ENCODE results near the gene ANXA3. TPM values are rescaled to one million over a fixed set of nuclear protein-coding genes. Genes with fewer than 3 reads are reported as not detected.

The ANXA3 gene
- total RNA-seq, 1 donor from 2014 or later, result 68.7 TPM

GRCh38 chr4:78616046-78616498, 64.5 kb downstream of the ANXA3 start:
- TF ChIP-seq EZH2 (IDR thresholded peaks at IDR 0.05; ENCODE audit: insufficient read depth, low read length), result no peak
- no peak for TF ChIP-seq CTCF (IDR thresholded peaks at IDR 0.05; ENCODE audit: insufficient read depth, low read depth, low read length)

GRCh38 chr4:78618436-78618835, 66.9 kb downstream of the ANXA3 start:
- H4K20me1 ChIP-seq (ENCODE audit: insufficient read depth, low read length), result no peaks in the 10 kb centered on the region
- H3K36me3 ChIP-seq (ENCODE audit: insufficient read depth, low read length), result no peaks in the 10 kb centered on the region
- H3K36me3 Mint-ChIP-seq (ENCODE audit: low read depth, unreplicated experiment), result no peaks in the 10 kb centered on the region
- H3K9ac ChIP-seq (ENCODE audit: low read length), result no peak overlapping the region
- H3K9me3 ChIP-seq (ENCODE audit: insufficient read depth, low read depth, low read length), result no peaks in the 10 kb centered on the region
- peaks cover 13% of the 10 kb centered on the region for H3K4me1 ChIP-seq (ENCODE audit: insufficient read depth, low read length)
- H3K79me2 ChIP-seq (ENCODE audit: insufficient read depth, low read length), result no peaks in the 10 kb centered on the region
- H2AFZ ChIP-seq (ENCODE audit: low read depth, low read length), result no peak overlapping the region
- no peak overlapping the region for H3K27ac ChIP-seq (ENCODE audit: low read depth, low read length)
- no peak overlapping the region for H3K4me3 Mint-ChIP-seq (ENCODE audit: unreplicated experiment)
- no peak overlapping the region for H3K4me3 ChIP-seq (ENCODE audit: insufficient read depth, low read depth, low read length)
- peaks cover 31% of the 10 kb centered on the region for H3K4me1 Mint-ChIP-seq (ENCODE audit: low read depth, unreplicated experiment)
- no peaks in the 10 kb centered on the region for H3K9me3 Mint-ChIP-seq (ENCODE audit: unreplicated experiment)
- no peak for TF ChIP-seq EZH2 (IDR thresholded peaks at IDR 0.05; ENCODE audit: insufficient read depth, low read length)
- no peak for TF ChIP-seq CTCF (IDR thresholded peaks at IDR 0.05; ENCODE audit: insufficient read depth, low read depth, low read length)
- no peak overlapping the region for H3K4me2 ChIP-seq (ENCODE audit: low read length)
- H3K27me3 Mint-ChIP-seq (ENCODE audit: low read depth, unreplicated experiment), result no peaks in the 10 kb centered on the region
- no peaks in the 10 kb centered on the region for H3K27me3 ChIP-seq (ENCODE audit: insufficient read depth, low read length)
- no peak overlapping the region for H3K27ac Mint-ChIP-seq (ENCODE audit: unreplicated experiment)
- FAIRE-seq (no peak), DNase-seq (ENCODE audit: low read depth) (no peak)

More at GRCh38 chr4:78616046-78616498, 64.5 kb downstream of the ANXA3 start:
- DNase-seq (ENCODE audit: low read depth), result peak; percentile 88
- H3K27me3 ChIP-seq (ENCODE audit: insufficient read depth, low read length), result no peaks in the 10 kb centered on the region
- no peak overlapping the region for H3K4me2 ChIP-seq (ENCODE audit: low read length)
- Mint-ChIP-seq H3K27ac (ENCODE audit: unreplicated experiment) (no peak overlapping the region), H3K27me3 (ENCODE audit: low read depth, unreplicated experiment) (no peaks in the 10 kb centered on the region), H3K4me1 (ENCODE audit: low read depth, unreplicated experiment) (peaks cover 15% of the 10 kb centered on the region), H3K9me3 (ENCODE audit: unreplicated experiment) (no peaks in the 10 kb centered on the region), H3K4me3 (ENCODE audit: unreplicated experiment) (peak overlapping the region; percentile 66), H3K36me3 (ENCODE audit: low read depth, unreplicated experiment) (no peaks in the 10 kb centered on the region)
- H3K27ac ChIP-seq (ENCODE audit: low read depth, low read length), result no peak overlapping the region
- no peaks in the 10 kb centered on the region for H3K4me1 ChIP-seq (ENCODE audit: insufficient read depth, low read length)
- no peaks in the 10 kb centered on the region for H3K79me2 ChIP-seq (ENCODE audit: insufficient read depth, low read length)
- no peaks in the 10 kb centered on the region for H3K36me3 ChIP-seq (ENCODE audit: insufficient read depth, low read length)
- no peaks in the 10 kb centered on the region for H3K9me3 ChIP-seq (ENCODE audit: insufficient read depth, low read depth, low read length)
- FAIRE-seq, result peak; percentile 20
- H3K9ac ChIP-seq (ENCODE audit: low read length), result no peak overlapping the region
- no peaks in the 10 kb centered on the region for H4K20me1 ChIP-seq (ENCODE audit: insufficient read depth, low read length)
- H2AFZ ChIP-seq (ENCODE audit: low read depth, low read length), result no peak overlapping the region
- H3K4me3 ChIP-seq (ENCODE audit: insufficient read depth, low read depth, low read length), result no peak overlapping the region

GRCh38 chr4:78621395-78621794, 69.8 kb downstream of the ANXA3 start:
- FAIRE-seq, result no peak
- TF ChIP-seq CTCF (IDR thresholded peaks at IDR 0.05; ENCODE audit: insufficient read depth, low read depth, low read length), result no peak
- no peak for TF ChIP-seq EZH2 (IDR thresholded peaks at IDR 0.05; ENCODE audit: insufficient read depth, low read length)

More at GRCh38 chr4:78621395-78621794, 69.8 kb downstream of the ANXA3 start:
- peaks cover 17% of the 10 kb centered on the region for H3K4me1 Mint-ChIP-seq (ENCODE audit: low read depth, unreplicated experiment)
- no peak overlapping the region for H3K27ac Mint-ChIP-seq (ENCODE audit: unreplicated experiment)
- no peak overlapping the region for H3K4me3 Mint-ChIP-seq (ENCODE audit: unreplicated experiment)
- no peaks in the 10 kb centered on the region for H3K79me2 ChIP-seq (ENCODE audit: insufficient read depth, low read length)
- no peaks in the 10 kb centered on the region for H3K9me3 ChIP-seq (ENCODE audit: insufficient read depth, low read depth, low read length)
- peak overlapping the region; percentile 36 for H3K4me2 ChIP-seq (ENCODE audit: low read length)
- peaks cover 13% of the 10 kb centered on the region for H3K4me1 ChIP-seq (ENCODE audit: insufficient read depth, low read length)
- no peak overlapping the region for H3K4me3 ChIP-seq (ENCODE audit: insufficient read depth, low read depth, low read length)
- no peak overlapping the region for H2AFZ ChIP-seq (ENCODE audit: low read depth, low read length)
- no peak overlapping the region for H3K9ac ChIP-seq (ENCODE audit: low read length)
- H3K27me3 Mint-ChIP-seq (ENCODE audit: low read depth, unreplicated experiment), result no peaks in the 10 kb centered on the region
- no peak overlapping the region for H3K27ac ChIP-seq (ENCODE audit: low read depth, low read length)
- no peak for DNase-seq (ENCODE audit: low read depth)
- no peaks in the 10 kb centered on the region for H3K36me3 Mint-ChIP-seq (ENCODE audit: low read depth, unreplicated experiment)
- H3K27me3 ChIP-seq (ENCODE audit: insufficient read depth, low read length), result no peaks in the 10 kb centered on the region
- H4K20me1 ChIP-seq (ENCODE audit: insufficient read depth, low read length), result no peaks in the 10 kb centered on the region
- H3K36me3 ChIP-seq (ENCODE audit: insufficient read depth, low read length), result no peaks in the 10 kb centered on the region
- no peaks in the 10 kb centered on the region for H3K9me3 Mint-ChIP-seq (ENCODE audit: unreplicated experiment)
